ENCODE measurements around the gene PRICKLE1. TPM values are rescaled to one million over a fixed set of nuclear protein-coding genes. Genes with fewer than 3 reads are reported as not detected.
A peak's percentile ranks its signal among the peaks of the same experiment; 100 is the strongest.

Gene PRICKLE1
- total and polyA plus RNA-seq, 9 of the 15 experiments (the other 6 are each of a cell fraction or from before 2014, with no cell fraction given), result 0.22 to 0.85 (median 0.31) TPM

DNA sequence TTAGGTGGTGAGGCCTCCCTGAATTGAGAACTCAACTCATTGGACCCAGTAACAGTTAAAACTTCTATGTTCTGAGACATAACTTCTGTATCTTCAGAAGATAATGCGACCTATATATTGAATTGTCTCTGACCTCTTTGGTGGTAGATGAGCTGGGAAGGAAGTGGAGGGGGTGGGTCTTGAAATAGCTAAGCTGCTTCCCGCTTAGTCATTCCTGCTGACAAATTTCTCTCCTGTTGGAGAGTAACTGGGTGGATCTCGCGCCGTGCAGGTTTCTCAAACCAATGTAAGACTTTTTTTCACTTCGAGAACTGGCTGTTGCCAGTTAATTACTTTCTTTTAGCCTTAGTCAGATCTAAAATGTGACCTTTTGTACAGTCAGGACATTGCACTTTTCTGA, 162.8 kb downstream of the PRICKLE1 start (continued):
- TF ChIP-seq, protein P1, sequence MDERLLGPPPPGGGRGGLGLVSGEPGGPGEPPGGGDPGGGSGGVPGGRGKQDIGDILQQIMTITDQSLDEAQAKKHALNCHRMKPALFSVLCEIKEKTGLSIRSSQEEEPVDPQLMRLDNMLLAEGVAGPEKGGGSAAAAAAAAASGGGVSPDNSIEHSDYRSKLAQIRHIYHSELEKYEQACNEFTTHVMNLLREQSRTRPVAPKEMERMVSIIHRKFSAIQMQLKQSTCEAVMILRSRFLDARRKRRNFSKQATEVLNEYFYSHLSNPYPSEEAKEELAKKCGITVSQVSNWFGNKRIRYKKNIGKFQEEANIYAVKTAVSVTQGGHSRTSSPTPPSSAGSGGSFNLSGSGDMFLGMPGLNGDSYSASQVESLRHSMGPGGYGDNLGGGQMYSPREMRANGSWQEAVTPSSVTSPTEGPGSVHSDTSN (CRISPR knock-in tag; IDR thresholded peaks at IDR 0.05; ENCODE audit: low read depth), result no peak
- TF ChIP-seq, protein P1 (tag; conservative IDR thresholded peaks at IDR 0.05; ENCODE audit: low read depth), result peak; percentile 35
- TF ChIP-seq, protein P2, sequence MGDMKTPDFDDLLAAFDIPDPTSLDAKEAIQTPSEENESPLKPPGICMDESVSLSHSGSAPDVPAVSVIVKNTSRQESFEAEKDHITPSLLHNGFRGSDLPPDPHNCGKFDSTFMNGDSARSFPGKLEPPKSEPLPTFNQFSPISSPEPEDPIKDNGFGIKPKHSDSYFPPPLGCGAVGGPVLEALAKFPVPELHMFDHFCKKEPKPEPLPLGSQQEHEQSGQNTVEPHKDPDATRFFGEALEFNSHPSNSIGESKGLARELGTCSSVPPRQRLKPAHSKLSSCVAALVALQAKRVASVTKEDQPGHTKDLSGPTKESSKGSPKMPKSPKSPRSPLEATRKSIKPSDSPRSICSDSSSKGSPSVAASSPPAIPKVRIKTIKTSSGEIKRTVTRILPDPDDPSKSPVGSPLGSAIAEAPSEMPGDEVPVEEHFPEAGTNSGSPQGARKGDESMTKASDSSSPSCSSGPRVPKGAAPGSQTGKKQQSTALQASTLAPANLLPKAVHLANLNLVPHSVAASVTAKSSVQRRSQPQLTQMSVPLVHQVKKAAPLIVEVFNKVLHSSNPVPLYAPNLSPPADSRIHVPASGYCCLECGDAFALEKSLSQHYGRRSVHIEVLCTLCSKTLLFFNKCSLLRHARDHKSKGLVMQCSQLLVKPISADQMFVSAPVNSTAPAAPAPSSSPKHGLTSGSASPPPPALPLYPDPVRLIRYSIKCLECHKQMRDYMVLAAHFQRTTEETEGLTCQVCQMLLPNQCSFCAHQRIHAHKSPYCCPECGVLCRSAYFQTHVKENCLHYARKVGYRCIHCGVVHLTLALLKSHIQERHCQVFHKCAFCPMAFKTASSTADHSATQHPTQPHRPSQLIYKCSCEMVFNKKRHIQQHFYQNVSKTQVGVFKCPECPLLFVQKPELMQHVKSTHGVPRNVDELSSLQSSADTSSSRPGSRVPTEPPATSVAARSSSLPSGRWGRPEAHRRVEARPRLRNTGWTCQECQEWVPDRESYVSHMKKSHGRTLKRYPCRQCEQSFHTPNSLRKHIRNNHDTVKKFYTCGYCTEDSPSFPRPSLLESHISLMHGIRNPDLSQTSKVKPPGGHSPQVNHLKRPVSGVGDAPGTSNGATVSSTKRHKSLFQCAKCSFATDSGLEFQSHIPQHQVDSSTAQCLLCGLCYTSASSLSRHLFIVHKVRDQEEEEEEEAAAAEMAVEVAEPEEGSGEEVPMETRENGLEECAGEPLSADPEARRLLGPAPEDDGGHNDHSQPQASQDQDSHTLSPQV (IDR thresholded peaks at IDR 0.05), result peak; percentile 77
- TF ChIP-seq ETV6 (IDR thresholded peaks at IDR 0.05; ENCODE audit: borderline replicate concordance in 1 of 2, low read depth in 2 of 2, low read length in 1 of 2) (peak in 1 of 2 experiments; percentile 53; a peak in 2 of 4 replicates), ETV6 (CRISPR knock-in tag; IDR thresholded peaks at IDR 0.05; ENCODE audit: borderline replicate concordance) (no peak), POLR2AphosphoS5 (IDR thresholded peaks at IDR 0.05; ENCODE audit: control insufficient read depth, insufficient read depth, low read depth, low read length) (0 out of 2 replicates have a peak, but pooled peaks have one; percentile 27), CTBP1 (IDR thresholded peaks at IDR 0.05; ENCODE audit: borderline replicate concordance) (0 out of 2 replicates have a peak, but pooled peaks have one; percentile 11), FOSL1 (tag; conservative IDR thresholded peaks at IDR 0.05) (peak; percentile 67), HDAC1 (IDR thresholded peaks at IDR 0.05) (no peak), JUN (IDR thresholded peaks at IDR 0.05; ENCODE audit: borderline replicate concordance, low read depth, low read length) (0 out of 2 replicates have a peak, but pooled peaks have one; percentile 27), JUN (CRISPR knock-in tag; IDR thresholded peaks at IDR 0.05; ENCODE audit: borderline replicate concordance) (no peak), JUND (IDR thresholded peaks at IDR 0.05; ENCODE audit: borderline replicate concordance, low read depth, low read length) (peak; percentile 82), JUND (tag; IDR thresholded peaks at IDR 0.05; ENCODE audit: borderline replicate concordance, low read depth, low read length) (no peak; the same call in 2 of the 3 replicates), NR2C2 (CRISPR knock-in tag; IDR thresholded peaks at IDR 0.05) (no peak), NR2C2 (tag; IDR thresholded peaks at IDR 0.05) (peak; percentile 56; the same call in 1 of the 2 replicates), HDAC3 (IDR thresholded peaks at IDR 0.05; ENCODE audit: borderline replicate concordance, partially characterized antibody) (peak; percentile 72), BACH1 (tag; IDR thresholded peaks at IDR 0.05) (peak; percentile 58; the same call in 1 of the 2 replicates), GABPA (tag; conservative IDR thresholded peaks at IDR 0.05; ENCODE audit: low read depth) (peak; percentile 63), RCOR1 (IDR thresholded peaks at IDR 0.05; ENCODE audit: borderline replicate concordance in 1 of 2, low read depth in 2 of 2, low read length in 2 of 2) (peak in 1 of 2 experiments; percentile 73; a peak in 2 of 4 replicates), MEIS2 (IDR thresholded peaks at IDR 0.05; ENCODE audit: partially characterized antibody) (peak; percentile 48)
- TF ChIP-seq, protein P3, sequence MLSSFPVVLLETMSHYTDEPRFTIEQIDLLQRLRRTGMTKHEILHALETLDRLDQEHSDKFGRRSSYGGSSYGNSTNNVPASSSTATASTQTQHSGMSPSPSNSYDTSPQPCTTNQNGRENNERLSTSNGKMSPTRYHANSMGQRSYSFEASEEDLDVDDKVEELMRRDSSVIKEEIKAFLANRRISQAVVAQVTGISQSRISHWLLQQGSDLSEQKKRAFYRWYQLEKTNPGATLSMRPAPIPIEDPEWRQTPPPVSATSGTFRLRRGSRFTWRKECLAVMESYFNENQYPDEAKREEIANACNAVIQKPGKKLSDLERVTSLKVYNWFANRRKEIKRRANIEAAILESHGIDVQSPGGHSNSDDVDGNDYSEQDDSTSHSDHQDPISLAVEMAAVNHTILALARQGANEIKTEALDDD (IDR thresholded peaks at IDR 0.05), result peak; percentile 86
